NCI-H128 (cell line): ENCODE measurements around the gene GALNT10.

ENCODE experiments used
- DNase-seq: peaks from one replicate; lab custom pipeline; 2025; ENCODE audit not compliant: unreplicated experiment; lab: John Stamatoyannopoulos, UW

The GALNT10 gene

GRCh38 chr5:154178661-154179060 lies 11.9 kb upstream of the GALNT10 start:
- DNase-seq, result no peak

GRCh38 chr5:154179846-154180710 lies 10.5 kb upstream of the GALNT10 start:
- no peak for DNase-seq

- no peak for DNase-seq
Observed at GRCh38 chr5:154181161-154181560, 9.4 kb upstream of the GALNT10 start.

GRCh38 chr5:154189256-154189818 lies 1.2 kb upstream of the GALNT10 start:
- no peak for DNase-seq

- no peak for DNase-seq
Observed at GRCh38 chr5:154189819-154190594, 526 bp upstream of the GALNT10 start.

- no peak for DNase-seq
Observed at GRCh38 chr5:154191467-154192261, 1.1 kb downstream of the GALNT10 start.

GRCh38 chr5:154193283-154193682 lies 2.8 kb downstream of the GALNT10 start:
- DNase-seq, result no peak

GRCh38 chr5:154193701-154194121 lies 3.2 kb downstream of the GALNT10 start:
- no peak for DNase-seq

- DNase-seq, result no peak
Observed at GRCh38 chr5:154194345-154195329, 4.1 kb downstream of the GALNT10 start.

GRCh38 chr5:154196281-154196680 lies 5.7 kb downstream of the GALNT10 start:
- no peak for DNase-seq

GRCh38 chr5:154196955-154197652 lies 6.6 kb downstream of the GALNT10 start:
- DNase-seq, result no peak

- DNase-seq, result peak; percentile 33
Observed at GRCh38 chr5:154197801-154198491, 7.4 kb downstream of the GALNT10 start.

- DNase-seq, result no peak
Observed at GRCh38 chr5:154198611-154199230, 8.2 kb downstream of the GALNT10 start.

GRCh38 chr5:154199263-154199662 lies 8.7 kb downstream of the GALNT10 start:
- no peak for DNase-seq

- DNase-seq, result no peak
Observed at GRCh38 chr5:154199671-154200220, 9.2 kb downstream of the GALNT10 start.

GRCh38 chr5:154200221-154200620 lies 9.7 kb downstream of the GALNT10 start:
- DNase-seq, result no peak

- no peak for DNase-seq
Observed at GRCh38 chr5:154201108-154201769, 10.7 kb downstream of the GALNT10 start.
